GM19324 (cell line): ENCODE measurements around the gene STK32C.

ENCODE experiments used
- ATAC-seq: cut with Tn5 transposase; IDR thresholded peaks from one replicate; pipeline ENCODE4 v1.9.1; 2021; ENCODE audit warnings: mild to moderate bottlenecking, moderate library complexity; ENCODE audit not compliant: unreplicated experiment, low FRiP score

Gene STK32C

DNA sequence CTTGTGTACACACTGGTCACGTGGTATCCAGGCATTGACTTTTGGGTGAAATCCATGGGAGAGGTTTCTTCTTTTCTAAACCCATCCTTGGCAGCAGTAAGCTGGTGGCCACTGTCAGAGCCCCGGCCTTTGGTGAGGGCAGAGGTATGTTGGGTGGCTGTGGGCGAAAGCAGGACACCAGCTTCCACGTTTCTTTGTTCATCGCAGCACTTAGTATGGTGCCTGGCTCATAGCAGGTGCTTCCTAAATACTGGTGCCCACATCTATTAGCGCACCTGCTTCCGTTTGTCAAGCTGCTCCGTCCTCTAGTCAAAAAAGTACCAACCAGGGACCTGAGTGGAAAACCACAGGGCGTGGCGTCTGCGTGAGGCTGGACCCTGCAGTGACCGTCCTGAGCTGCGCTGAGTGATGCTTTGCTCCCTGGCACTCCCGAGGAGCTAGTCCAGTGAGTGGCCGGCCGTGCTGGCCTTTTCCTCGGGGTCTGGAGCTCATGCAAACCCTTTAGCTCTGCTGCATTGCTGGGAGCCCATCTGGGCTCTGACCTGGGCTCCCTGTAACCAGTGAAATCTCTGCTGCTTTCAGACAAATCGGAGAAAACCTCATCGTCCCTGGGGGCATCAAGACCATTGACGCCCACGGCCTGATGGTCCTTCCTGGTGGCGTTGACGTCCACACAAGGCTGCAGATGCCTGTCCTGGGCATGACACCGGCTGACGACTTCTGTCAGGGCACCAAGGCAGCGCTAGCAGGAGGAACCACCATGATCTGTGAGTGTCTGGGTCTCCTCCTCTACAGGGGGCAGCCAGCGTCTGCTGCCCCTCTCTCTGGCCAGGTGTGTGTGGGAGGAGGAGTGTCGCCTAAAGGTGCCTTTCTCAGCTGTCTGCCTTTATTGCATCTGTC, 115.4 kb downstream of the STK32C start:
- no peak for ATAC-seq

DNA sequence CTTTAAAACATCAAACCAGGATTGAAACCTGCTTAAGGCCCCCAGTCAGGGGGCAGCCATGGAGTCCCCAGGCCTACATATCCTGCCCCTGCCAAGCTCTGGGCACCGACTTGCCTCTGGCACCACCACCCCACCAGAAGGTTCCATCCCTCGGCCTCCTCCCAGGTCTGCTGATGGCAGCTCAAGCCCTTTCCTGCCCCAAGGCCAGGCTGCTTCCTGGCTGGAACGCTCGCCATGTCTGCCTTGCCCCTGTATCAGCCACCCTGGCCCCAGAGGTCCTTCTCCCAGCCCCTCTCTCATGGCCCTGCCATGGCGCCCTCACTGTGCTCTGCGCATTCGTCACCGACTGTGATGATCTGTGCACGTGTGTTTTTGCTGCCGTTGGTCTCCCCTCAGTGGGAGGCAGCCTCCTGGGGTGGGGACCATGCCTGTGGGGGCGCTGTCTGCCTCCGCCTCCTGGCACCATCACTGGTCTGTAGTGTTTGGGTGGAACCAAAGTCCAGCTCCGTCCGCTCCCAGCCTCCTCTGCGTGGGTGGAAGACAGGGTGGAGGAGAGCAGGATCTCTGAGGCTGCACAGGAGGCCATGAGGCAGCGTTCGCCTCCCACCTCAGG, 117.8 kb downstream of the STK32C start:
- no peak for ATAC-seq

DNA sequence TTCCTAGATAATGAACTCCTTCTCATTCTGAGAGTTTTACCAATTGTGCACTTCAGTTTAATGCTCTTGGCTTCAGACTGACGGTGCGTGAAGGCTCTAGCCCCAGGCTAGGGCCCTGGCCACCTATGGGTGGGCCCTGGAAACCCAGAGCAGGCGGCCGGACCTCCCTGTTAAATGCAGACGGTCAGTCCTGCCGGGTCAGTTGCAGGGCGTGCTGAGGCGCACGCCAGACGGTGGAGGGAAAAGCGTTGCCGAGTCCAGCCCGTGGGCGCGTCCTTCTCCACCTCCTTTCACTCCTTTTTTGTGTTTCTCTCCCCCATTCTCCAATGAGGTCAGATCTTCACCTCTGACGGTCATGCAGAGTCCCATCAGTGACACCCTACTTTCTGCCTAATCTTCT, 118.7 kb downstream of the STK32C start:
- no peak for ATAC-seq

DNA sequence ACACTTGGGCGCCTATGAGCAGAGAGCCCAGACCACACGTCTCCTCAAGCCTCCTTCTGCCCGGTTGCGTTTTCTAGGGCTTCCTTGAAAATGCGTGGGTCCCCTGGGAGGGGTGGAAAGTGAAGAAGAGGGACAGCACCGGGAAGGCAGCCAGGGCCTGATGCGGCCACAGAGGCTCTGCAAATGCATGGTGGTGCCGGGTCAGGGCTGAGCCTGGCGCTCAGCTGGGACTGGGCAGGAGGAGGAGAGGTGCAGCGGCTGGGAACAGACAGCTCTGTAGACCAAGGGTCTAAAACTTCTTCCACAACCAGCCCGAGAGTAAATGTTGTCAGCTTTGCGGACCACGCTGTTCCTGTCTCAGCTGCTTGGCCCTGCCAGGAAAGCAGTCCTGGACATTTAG, 119.4 kb downstream of the STK32C start:
- ATAC-seq: no peak

DNA sequence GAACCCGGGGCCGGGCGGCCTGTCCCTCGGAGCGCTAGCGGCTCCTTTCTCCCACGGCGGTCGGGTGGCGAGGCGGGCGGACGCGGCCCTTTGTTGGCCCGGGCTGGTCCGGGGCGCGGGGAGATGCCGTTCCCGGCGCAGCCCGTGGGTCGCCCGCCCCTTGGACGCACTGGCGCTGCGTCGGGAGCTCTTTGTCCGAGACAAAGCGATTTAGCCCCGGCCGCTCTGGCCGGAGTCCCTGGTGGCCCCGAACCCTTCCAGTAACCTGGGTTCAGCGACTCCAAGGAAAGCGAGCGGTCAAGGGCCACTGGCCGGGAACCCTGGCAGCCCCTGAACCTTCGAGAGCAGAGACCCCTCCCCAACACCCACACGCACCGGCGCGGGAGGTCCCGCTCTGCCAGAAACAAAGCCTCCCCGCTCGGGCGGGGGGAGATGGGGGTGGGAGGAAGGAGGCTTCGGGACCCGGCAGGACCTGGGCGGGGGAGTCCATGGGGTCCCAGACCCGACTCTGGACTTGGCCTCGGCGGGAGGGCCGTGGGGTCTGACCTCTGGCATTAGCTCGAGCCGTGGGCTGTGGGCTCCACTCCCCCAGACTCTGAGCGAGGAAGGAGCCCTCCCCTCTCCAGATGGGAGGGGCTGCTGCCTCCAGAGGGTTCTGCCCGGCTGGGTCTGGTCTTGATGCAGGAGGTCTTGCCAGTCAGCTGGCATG, 120.2 kb downstream of the STK32C start:
- no peak for ATAC-seq

GRCh38 chr10:132186488-132187429, 121.0 kb downstream of the STK32C start, which contains the start of gene DPYSL4:
DPYSL4 (plus strand) TSS chr10:132186948; CDS start chr10:132187064, 116 bp downstream.
- no peak for ATAC-seq

GRCh38 chr10:132185601-132186487, 121.9 kb downstream of the STK32C start:
- no peak for ATAC-seq

GRCh38 chr10:132184816-132185593, 122.7 kb downstream of the STK32C start:
- ATAC-seq: no peak

DNA sequence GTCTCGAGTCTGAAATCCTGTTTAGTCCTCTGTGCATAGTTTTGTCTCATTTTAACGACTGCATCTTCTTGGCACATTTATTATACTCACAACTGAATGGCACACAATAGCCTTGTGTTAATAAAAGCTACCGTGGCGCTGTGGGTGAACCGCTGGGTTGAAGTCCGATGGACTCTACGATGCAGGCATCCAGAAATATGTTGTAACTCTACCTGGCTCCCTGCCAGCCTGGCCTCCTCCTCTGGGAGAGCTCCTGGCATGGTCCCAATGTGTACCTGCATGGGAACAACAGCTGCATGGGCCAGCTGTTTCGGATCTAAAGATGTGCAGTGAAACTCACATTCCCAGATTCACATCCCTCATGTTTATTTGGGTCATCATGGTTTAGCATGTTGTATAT, 124.7 kb downstream of the STK32C start:
- ATAC-seq: no peak

DNA sequence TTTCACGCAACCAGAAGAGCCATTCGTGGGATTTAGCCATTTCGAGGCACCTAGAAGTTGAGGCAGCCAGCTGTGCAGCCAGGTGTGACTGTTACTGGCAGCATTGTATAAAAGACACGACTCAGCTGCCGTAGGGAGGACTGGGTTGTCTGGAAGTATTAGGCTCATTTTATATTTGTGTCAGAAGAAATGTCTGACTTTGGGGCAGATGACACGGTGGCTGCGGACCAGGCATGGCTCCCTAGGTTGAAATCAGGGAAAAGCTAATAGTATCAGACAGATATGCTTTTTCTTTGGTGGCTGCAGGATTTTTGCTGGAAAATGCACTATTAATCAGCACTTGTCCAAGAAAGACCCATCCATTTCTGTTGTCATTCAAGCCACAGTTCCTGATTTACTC, 125.2 kb downstream of the STK32C start:
- ATAC-seq: no peak

DNA sequence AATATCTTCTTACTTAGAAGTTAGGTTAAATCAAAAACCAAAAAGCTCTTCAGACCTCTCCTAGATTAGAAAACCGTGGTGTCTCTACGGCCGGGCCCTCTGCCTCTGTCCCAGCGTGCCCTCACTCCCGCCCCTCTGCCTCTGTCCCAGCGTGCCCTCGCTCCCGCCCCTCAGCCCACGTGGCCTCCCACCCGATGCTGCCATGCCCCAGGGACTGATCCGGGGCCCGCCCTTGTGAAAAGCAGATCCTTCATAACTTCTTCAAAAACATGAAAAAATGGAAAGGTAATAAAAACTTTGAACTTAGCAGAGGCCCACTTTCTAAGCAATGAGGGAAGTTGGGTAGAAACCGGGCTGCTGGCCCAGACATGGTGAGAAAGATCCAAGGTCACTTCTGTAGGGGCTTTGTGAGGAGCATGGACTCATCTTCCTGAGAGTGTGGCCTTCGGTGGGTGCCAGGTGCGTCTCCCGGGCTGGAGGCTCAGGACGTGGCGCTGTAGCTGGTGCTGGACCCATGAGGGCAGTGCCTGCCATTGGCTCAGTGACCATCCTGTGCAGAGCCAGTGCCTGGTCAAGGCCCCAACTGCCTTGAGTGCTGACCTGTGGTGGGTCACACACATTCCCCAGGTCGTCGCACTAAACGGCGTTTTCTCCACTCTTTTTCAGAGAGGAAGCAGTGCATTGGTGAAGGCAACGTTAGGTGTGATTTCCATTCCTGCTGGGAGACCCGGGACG, 125.9 kb downstream of the STK32C start:
- no peak for ATAC-seq

- ATAC-seq: no peak
These were observed 127.0 kb downstream of the STK32C start for GRCh38 chr10:132180736-132181135.

- ATAC-seq: no peak
These were observed 128.0 kb downstream of the STK32C start for GRCh38 chr10:132179551-132180392.

- ATAC-seq: no peak
These were observed 128.8 kb downstream of the STK32C start for GRCh38 chr10:132178672-132179545.

GRCh38 chr10:132178046-132178445, 129.7 kb downstream of the STK32C start:
- ATAC-seq: no peak
